Activated T-cell treated with anti-CD3 and anti-CD28 coated beads for 48 hours (primary cell): Measurements from ENCODE around the gene PSMB2.
"Not testable (repeated sequence)": the region's sequence is repeated elsewhere in the genome, so short reads cannot be mapped to it uniquely, and the experiment has no call there.

ENCODE experiments used
- DNase-seq: peaks from one replicate; pipeline ENCODE4 v3.0.0-alpha.2; 2020; ENCODE audit warnings: low read depth

The PSMB2 gene

GRCh38 chr1:35592991-35593769 lies 48.1 kb downstream of the PSMB2 start:
- no peak for DNase-seq

GRCh38 chr1:35591211-35591610 lies 50.1 kb downstream of the PSMB2 start:
- no peak for DNase-seq

GRCh38 chr1:35590476-35591040 lies 50.8 kb downstream of the PSMB2 start:
- DNase-seq = no peak

GRCh38 chr1:35589516-35590427 lies 51.6 kb downstream of the PSMB2 start:
- no peak for DNase-seq

- DNase-seq = no peak
Observed at GRCh38 chr1:35588197-35588910, 53.0 kb downstream of the PSMB2 start.

GRCh38 chr1:35587736-35588135 lies 53.6 kb downstream of the PSMB2 start:
- no peak for DNase-seq

- DNase-seq = no peak
Observed at GRCh38 chr1:35586808-35587207, 54.5 kb downstream of the PSMB2 start.

GRCh38 chr1:35585805-35586204 lies 55.5 kb downstream of the PSMB2 start:
- not testable (repeated sequence) for DNase-seq

GRCh38 chr1:35585281-35585680 lies 56.0 kb downstream of the PSMB2 start:
- DNase-seq = no peak

- not testable (repeated sequence) for DNase-seq
Observed at GRCh38 chr1:35581621-35582020, 59.7 kb downstream of the PSMB2 start.

GRCh38 chr1:35580949-35581388 lies 60.4 kb downstream of the PSMB2 start:
- DNase-seq = no peak

- DNase-seq = peak; percentile 41
Observed at GRCh38 chr1:35577071-35577998, 64.0 kb downstream of the PSMB2 start.

GRCh38 chr1:35576766-35577070 lies 64.6 kb downstream of the PSMB2 start:
- not testable (repeated sequence) for DNase-seq

- DNase-seq = no peak
Observed at GRCh38 chr1:35576061-35576765, 65.1 kb downstream of the PSMB2 start.

- no peak for DNase-seq
Observed at GRCh38 chr1:35575416-35575958, 65.8 kb downstream of the PSMB2 start.

GRCh38 chr1:35574655-35575415 lies 66.5 kb downstream of the PSMB2 start:
- DNase-seq = no peak

- DNase-seq = no peak
Observed at GRCh38 chr1:35574125-35574654, 67.1 kb downstream of the PSMB2 start.

GRCh38 chr1:35573198-35574124 lies 67.9 kb downstream of the PSMB2 start, which contains the start of gene TFAP2E:
TSS of gene TFAP2E (plus strand) at chr1:35573314. CDS start at chr1:35573578, 264 bp downstream.
- no peak for DNase-seq
